AG04449 (cell line): ENCODE measurements around the gene MRPL54.
"Not testable (repeated sequence)": the region's sequence is repeated elsewhere in the genome, so short reads cannot be mapped to it uniquely, and the experiment has no call there.

Source experiments
- CTCF ChIA-PET: fragments of 350-600 bp; formaldehyde crosslinking; extraction: SDS; loops from one replicate; lab custom pipeline; 2021; ENCODE audit warnings: antibody characterized with exemption; lab: Yijun Ruan, JAX
- POLR2A ChIA-PET: fragments of 400-600, 350-600 bp; formaldehyde crosslinking; extraction: SDS; loops from one replicate; lab custom pipeline; 2020; ENCODE audit warnings: antibody characterized with exemption, inconsistent platforms; lab: Yijun Ruan, JAX
- DNase-seq: peaks from one replicate; pipeline ENCODE4 v3.0.0-alpha.2; 2010; ENCODE audit warnings: low read depth, low spot score
- H3K4me3 ChIP-seq: 2 replicates; pipeline ENCODE4 v1.5.1; 2011; ENCODE audit warnings: low read depth, mild to moderate bottlenecking, control low read depth, low read length
- TF ChIP-seq, protein P1 (sequence below): IDR thresholded peaks from one replicate; pipeline ENCODE4 v1.5.1; 2011; ENCODE audit warnings: mild to moderate bottlenecking, moderate library complexity, low read length, control low read depth, inconsistent platforms; ENCODE audit not compliant: insufficient read depth; ENCODE audit errors: missing control alignments

MRPL54 gene

DNA sequence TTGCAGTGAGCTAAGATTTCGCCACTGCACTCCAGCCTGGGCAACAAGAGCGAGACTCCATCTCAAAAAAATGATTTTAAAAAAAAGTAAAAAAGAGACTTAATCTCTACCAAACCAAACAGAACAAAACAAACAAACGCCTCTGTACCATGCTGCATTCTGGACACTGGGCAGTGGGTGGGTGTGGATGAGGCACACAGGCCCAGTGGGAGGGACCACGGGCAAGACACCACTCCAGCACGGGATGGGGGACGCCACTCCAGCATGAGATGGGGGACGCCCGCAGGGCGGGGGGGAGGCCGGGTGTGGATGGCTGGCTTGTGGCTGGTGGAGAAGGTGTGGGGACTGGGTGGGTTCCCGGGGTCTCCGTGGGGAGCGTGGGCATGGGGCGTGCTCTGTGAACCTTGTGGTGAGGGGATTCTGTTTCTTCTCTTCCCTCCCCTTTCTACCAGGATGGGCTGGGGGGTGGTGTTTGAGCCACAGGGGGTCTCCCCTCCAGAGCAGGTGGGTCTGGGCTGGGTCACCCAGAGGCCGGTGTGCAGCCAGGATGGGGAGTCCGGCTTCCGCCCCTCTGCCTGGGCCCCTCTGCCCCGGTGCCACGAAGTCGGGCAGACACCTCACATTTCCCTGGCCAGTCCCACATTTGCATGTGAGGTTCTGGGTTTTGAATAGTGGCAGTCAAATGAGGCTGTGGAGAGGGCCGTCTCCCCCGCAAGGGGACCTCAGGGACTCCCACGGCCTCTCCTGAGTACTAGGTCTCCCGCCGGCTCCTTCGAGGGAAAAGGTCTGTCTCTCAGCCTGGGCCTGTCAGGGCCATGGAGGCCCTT lies 47.6 kb downstream of the MRPL54 start:
- no peak overlapping the region for H3K4me3 ChIP-seq

DNA sequence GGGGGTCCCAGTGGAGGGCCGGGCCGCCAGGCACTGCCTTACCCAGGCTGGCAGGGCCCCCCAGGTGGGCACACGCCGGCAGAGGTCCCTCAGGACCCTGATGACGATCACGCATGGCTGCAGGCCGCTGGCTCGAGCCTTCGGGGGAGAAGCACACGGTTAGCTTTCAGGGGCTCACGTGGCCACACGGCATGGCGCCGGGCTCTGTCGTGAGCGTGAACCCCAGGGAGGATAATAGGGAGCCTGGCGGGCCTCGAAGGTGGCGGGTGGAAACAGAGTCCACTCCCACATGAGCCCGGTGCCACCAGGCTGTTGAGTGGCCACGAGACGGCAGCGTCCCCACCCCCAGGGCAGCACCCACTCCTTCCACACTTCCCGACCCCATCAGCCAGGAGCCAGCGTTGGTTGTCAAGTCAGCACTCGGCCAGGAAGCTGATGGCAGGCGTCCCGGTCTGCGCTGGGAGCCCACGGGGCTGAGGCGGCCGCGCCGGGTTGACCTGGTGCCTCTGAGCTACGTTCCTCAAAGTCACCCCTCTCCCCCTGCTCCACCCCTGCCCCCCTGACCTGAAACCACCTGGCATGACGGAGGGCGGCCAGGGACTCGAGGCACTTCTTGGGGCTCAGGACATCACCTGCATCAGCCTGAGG lies 48.4 kb downstream of the MRPL54 start:
- no peak overlapping the region for H3K4me3 ChIP-seq
- TF ChIP-seq, protein P1, sequence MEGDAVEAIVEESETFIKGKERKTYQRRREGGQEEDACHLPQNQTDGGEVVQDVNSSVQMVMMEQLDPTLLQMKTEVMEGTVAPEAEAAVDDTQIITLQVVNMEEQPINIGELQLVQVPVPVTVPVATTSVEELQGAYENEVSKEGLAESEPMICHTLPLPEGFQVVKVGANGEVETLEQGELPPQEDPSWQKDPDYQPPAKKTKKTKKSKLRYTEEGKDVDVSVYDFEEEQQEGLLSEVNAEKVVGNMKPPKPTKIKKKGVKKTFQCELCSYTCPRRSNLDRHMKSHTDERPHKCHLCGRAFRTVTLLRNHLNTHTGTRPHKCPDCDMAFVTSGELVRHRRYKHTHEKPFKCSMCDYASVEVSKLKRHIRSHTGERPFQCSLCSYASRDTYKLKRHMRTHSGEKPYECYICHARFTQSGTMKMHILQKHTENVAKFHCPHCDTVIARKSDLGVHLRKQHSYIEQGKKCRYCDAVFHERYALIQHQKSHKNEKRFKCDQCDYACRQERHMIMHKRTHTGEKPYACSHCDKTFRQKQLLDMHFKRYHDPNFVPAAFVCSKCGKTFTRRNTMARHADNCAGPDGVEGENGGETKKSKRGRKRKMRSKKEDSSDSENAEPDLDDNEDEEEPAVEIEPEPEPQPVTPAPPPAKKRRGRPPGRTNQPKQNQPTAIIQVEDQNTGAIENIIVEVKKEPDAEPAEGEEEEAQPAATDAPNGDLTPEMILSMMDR = no peak
- no peak for DNase-seq
- ChIA-PET POLR2A (no interaction called here), CTCF (interaction anchor here (4.7 kb wide), 1 partner anchor 12 kb away, joined by 17 read pairs; no protein-coding TSS in a partner anchor)

More for the DNA sequence above, 47.6 kb downstream of the MRPL54 start:
- TF ChIP-seq, protein P1 = no peak
- ChIA-PET CTCF (interaction anchor here (0.9 to 4.7 kb wide), 2 partner anchors 8 to 12 kb away, joined by 3 to 17 read pairs; no protein-coding TSS in a partner anchor), POLR2A (no interaction called here)
- DNase-seq = no peak

DNA sequence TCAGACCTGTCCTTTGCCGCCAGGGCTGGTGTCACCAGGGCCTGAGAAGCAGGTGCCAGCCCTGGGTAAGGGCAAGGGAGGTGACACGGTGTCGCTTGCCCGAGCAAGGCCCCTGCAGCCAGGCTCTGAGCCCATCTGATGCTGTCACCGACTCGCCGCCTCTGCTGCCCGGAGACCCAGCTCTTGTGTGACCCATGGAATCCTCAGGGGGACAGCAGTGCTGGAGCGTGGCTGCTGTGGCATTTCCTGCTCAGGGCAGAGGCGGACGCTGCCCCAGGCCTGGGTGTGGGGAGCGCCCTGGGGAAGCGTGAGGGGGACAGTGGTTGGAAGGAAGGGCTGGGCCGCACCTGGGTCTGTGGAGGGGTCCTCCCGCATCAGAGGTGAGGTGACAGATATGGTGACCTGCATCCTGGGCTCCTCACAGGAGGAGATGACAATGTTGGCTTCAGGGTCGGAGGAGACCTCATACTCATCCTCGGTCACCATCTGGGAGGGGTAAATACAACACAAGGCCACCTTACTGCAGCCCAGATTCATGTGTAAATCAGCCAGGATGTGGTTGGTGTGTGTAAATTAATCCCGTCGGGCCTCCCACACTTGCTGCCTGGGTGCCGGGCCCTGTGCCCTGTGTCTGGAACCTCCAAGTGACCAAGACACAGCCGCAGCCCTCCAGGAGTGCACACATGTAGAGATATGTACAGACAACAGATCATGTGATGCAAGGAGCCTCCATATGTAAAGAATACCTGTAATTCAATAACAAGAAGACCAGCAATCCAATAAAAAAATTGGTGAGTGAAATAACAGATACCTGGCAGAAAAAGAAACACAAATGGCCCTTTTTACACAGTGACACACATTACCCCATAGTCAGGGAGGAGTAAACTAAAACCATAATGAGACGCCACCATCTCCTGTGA lies 51.3 kb downstream of the MRPL54 start:
- no peak overlapping the region for H3K4me3 ChIP-seq
- ChIA-PET CTCF (interaction anchor here (4.7 kb wide), 1 partner anchor 9 kb away, joined by 17 read pairs; no protein-coding TSS in a partner anchor), POLR2A (no interaction called here)
- DNase-seq = no peak
- TF ChIP-seq, protein P1 = no peak

DNA sequence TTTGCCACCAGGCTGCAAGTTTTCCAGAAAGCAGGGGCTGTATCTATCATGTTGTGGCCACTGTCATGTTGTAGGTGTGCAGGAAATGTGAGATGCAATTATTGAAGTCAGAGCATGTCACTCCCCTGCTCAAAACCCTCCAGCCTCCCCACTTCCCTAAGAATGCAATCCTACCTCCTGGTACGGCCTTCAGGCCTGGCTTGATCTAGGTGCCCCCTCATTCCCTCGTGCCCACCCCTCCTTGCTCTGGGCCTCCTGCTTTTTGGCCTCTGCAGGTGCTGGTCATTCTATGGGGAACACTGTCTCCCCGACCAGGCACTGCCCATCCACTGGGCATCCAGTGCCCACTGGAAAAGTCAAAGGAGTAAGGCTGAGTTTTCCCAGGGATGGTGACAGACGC lies 52.2 kb downstream of the MRPL54 start:
- no peak for DNase-seq

DNA sequence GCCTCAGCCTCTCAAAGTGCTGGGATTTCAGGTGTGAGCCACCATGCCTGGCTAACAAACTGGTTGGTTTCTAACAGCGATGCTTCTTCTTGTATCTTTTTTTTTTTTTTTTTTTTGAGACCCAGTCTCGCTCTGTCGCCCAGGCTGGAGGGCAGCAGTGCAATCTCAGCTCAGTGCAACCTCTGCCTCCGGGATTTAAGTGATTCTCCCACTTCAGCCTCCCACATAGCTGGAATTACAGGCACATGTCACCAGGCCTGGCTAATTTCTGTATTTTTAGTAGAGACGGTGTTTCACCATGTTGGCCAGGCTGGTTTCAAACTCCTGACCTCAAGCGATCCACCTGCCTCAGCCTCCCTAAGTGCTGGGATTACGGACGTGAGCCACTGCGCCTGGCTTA lies 53.7 kb downstream of the MRPL54 start:
- POLR2A ChIA-PET, H3K4me3 ChIP-seq: not testable (repeated sequence)
- CTCF ChIA-PET = interaction anchor here (1.7 kb wide), 1 partner anchor 10 kb away, joined by 5 read pairs; no protein-coding TSS in a partner anchor

More for the DNA sequence above, 52.2 kb downstream of the MRPL54 start:
- ChIA-PET POLR2A (no interaction called here), CTCF (no interaction called here)
- H3K4me3 ChIP-seq = no peak overlapping the region
- TF ChIP-seq, protein P1 = no peak

DNA sequence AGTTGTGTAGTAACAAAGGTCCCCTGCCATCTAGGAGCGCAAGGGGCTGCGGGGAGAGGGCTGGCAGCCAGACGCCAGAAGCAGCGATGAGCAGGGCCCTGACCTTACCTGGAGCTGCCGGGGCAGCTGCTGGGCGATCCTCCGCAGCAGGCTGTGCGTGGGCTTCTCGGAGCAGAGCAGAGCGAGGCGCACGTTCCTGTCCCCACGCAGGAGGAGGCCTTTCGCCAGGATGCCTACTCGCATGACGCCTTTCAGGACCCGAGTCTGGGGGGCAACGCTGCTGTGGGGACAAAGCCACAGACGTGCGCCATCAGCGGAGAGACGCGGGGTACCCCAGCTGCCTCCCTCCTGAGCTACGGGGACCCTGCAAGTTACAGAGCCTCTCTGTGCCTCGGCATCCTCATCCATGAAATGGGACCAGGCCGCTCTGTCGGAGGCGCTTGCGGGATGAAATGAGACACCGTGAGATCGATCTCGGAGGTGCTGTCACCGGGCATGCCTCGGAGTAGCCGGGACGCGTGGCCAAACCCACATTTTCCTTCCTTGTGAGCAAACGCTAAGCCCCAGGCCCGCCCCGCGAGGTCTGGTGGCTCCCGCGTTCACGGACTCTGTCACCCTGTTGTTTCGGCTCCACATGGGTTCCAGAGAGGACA lies 54.2 kb downstream of the MRPL54 start:
- TF ChIP-seq, protein P1 = no peak
- DNase-seq = no peak
- no peak overlapping the region for H3K4me3 ChIP-seq
- ChIA-PET CTCF (interaction anchor here (1.7 kb wide), 1 partner anchor 9 kb away, joined by 5 read pairs; no protein-coding TSS in a partner anchor), POLR2A (no interaction called here)

More for the DNA sequence above, 53.7 kb downstream of the MRPL54 start:
- not testable (repeated sequence) for DNase-seq
